Measurements from ENCODE around the gene AHDC1. TPM values are rescaled to one million over a fixed set of nuclear protein-coding genes. Genes with fewer than 3 reads are reported as not detected.
A peak's percentile ranks its signal among the peaks of the same experiment; 100 is the strongest.

AHDC1 gene
- total RNA-seq, 1 experiment from 2014 or later, result 49.0 TPM

GRCh38 chr1:27575840-27576331 lies 28.1 kb downstream of the AHDC1 start (continued):
- TF ChIP-seq STAT6 (CRISPR knock-in tag; conservative IDR thresholded peaks at IDR 0.05; ENCODE audit: low read depth) (no peak), SP1 (CRISPR knock-in tag; conservative IDR thresholded peaks at IDR 0.05) (peak; percentile 28; the same call in 1 of the 2 replicates), ATF1 (CRISPR knock-in tag; IDR thresholded peaks at IDR 0.05) (no peak), NFYB (CRISPR knock-in tag; conservative IDR thresholded peaks at IDR 0.05; ENCODE audit: low read depth) (peak; percentile 29; the same call in 1 of the 2 replicates), ARID4B (CRISPR knock-in tag; IDR thresholded peaks at IDR 0.05; ENCODE audit: borderline replicate concordance) (peak; percentile 68; the same call in 1 of the 2 replicates), MYBL2 (CRISPR knock-in tag; IDR thresholded peaks at IDR 0.05) (no peak), NFATC4 (CRISPR knock-in tag; IDR thresholded peaks at IDR 0.05) (no peak), AFF4 (CRISPR knock-in tag; IDR thresholded peaks at IDR 0.05; ENCODE audit: borderline replicate concordance) (no peak), ATF3 (CRISPR knock-in tag; conservative IDR thresholded peaks at IDR 0.05) (no peak), CDX4 (CRISPR knock-in tag; IDR thresholded peaks at IDR 0.05; ENCODE audit: borderline replicate concordance) (no peak), GTF2I (CRISPR knock-in tag; conservative IDR thresholded peaks at IDR 0.05) (peak; percentile 88)
- TF ChIP-seq, protein P1, sequence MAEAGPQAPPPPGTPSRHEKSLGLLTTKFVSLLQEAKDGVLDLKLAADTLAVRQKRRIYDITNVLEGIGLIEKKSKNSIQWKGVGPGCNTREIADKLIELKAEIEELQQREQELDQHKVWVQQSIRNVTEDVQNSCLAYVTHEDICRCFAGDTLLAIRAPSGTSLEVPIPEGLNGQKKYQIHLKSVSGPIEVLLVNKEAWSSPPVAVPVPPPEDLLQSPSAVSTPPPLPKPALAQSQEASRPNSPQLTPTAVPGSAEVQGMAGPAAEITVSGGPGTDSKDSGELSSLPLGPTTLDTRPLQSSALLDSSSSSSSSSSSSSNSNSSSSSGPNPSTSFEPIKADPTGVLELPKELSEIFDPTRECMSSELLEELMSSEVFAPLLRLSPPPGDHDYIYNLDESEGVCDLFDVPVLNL (CRISPR knock-in tag; IDR thresholded peaks at IDR 0.05; ENCODE audit: borderline replicate concordance, low read depth), result no peak
- TF ChIP-seq, protein P2, sequence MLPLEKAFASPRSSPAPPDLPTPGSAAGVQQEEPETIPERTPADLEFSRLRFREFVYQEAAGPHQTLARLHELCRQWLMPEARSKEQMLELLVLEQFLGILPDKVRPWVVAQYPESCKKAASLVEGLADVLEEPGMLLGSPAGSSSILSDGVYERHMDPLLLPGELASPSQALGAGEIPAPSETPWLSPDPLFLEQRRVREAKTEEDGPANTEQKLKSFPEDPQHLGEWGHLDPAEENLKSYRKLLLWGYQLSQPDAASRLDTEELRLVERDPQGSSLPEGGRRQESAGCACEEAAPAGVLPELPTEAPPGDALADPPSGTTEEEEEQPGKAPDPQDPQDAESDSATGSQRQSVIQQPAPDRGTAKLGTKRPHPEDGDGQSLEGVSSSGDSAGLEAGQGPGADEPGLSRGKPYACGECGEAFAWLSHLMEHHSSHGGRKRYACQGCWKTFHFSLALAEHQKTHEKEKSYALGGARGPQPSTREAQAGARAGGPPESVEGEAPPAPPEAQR (CRISPR knock-in tag; IDR thresholded peaks at IDR 0.05), result no peak
- TF ChIP-seq, protein P3, sequence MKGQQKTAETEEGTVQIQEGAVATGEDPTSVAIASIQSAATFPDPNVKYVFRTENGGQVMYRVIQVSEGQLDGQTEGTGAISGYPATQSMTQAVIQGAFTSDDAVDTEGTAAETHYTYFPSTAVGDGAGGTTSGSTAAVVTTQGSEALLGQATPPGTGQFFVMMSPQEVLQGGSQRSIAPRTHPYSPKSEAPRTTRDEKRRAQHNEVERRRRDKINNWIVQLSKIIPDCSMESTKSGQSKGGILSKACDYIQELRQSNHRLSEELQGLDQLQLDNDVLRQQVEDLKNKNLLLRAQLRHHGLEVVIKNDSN (CRISPR knock-in tag; IDR thresholded peaks at IDR 0.05), result peak; percentile 64
- TF ChIP-seq, protein P4, sequence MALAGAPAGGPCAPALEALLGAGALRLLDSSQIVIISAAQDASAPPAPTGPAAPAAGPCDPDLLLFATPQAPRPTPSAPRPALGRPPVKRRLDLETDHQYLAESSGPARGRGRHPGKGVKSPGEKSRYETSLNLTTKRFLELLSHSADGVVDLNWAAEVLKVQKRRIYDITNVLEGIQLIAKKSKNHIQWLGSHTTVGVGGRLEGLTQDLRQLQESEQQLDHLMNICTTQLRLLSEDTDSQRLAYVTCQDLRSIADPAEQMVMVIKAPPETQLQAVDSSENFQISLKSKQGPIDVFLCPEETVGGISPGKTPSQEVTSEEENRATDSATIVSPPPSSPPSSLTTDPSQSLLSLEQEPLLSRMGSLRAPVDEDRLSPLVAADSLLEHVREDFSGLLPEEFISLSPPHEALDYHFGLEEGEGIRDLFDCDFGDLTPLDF (CRISPR knock-in tag; IDR thresholded peaks at IDR 0.05), result no peak
- TF ChIP-seq, protein P5, sequence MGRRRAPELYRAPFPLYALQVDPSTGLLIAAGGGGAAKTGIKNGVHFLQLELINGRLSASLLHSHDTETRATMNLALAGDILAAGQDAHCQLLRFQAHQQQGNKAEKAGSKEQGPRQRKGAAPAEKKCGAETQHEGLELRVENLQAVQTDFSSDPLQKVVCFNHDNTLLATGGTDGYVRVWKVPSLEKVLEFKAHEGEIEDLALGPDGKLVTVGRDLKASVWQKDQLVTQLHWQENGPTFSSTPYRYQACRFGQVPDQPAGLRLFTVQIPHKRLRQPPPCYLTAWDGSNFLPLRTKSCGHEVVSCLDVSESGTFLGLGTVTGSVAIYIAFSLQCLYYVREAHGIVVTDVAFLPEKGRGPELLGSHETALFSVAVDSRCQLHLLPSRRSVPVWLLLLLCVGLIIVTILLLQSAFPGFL (CRISPR knock-in tag; IDR thresholded peaks at IDR 0.05; ENCODE audit: borderline replicate concordance), result no peak

All from WTC11 (cell line).